GM12878 (cell line): Measurements from ENCODE around the gene FNDC3B. TPM values are rescaled to one million over a fixed set of nuclear protein-coding genes. Genes with fewer than 3 reads are reported as not detected.

ENCODE experiments used
- ATAC-seq: fragments of 200-7000 bp; cut with Tn5 transposase; 3 replicates; pipeline ENCODE4 v1.9.1; 2020; ENCODE audit warnings: mild to moderate bottlenecking, moderate library complexity
- BruUV-seq: library from RNA; stranded (reverse); fragments of 400-500 nt; replicated peaks from 2 replicates; lab custom pipeline; 2021; lab: Mats Ljungman, UMichigan
- CTCF ChIA-PET: fragments of 300-600 bp; sonication (Branson Sonifier 250); formaldehyde crosslinking; extraction: SDS; loops from one replicate; lab custom pipeline; 2021; ENCODE audit warnings: inconsistent platforms; lab: Yijun Ruan, JAX
- POLR2A ChIA-PET: fragments of 350-600 bp; formaldehyde crosslinking; extraction: SDS; loops from one replicate; lab custom pipeline; 2021; ENCODE audit warnings: inconsistent platforms; lab: Charles Lee
- RAD21 ChIA-PET: fragments of 300-600 bp; sonication (Branson Sonifier 250); formaldehyde crosslinking; loops from one replicate; lab custom pipeline; 2023; ENCODE audit warnings: antibody characterized with exemption; ENCODE audit not compliant: unreplicated experiment; lab: Charles Lee
- SMC1A ChIA-PET: fragments of 300-600 bp; sonication (Branson Sonifier 250); formaldehyde crosslinking; loops from one replicate; lab custom pipeline; 2023; ENCODE audit not compliant: unreplicated experiment, uncharacterized antibody; lab: Charles Lee
- DNase-seq: peaks from one replicate; pipeline ENCODE4 v3.0.0-alpha.2; 2011; ENCODE audit warnings: low read depth, low spot score
- FAIRE-seq: peaks from 3 replicates; lab custom pipeline; 2011; peaks lifted over from hg19 to GRCh38; lab: Jason Lieb, UNC
- H2AFZ ChIP-seq: 2 replicates; pipeline ENCODE4 v1.6.0; 2011; ENCODE audit warnings: low read depth, low read length, control low read depth; ENCODE audit not compliant: control insufficient read depth
- H3K27ac ChIP-seq: 2 replicates; pipeline ENCODE4 v1.5.1; 2011; ENCODE audit warnings: control low read depth; ENCODE audit not compliant: control insufficient read depth, insufficient read depth
- H3K27me3 ChIP-seq, 2 experiments: replicated peaks in 1 of 2; 2 replicates each; pipeline versions ENCODE4 v1.6.0 to v1.6.1; 2011; ENCODE audit warnings: low read length in 1 of 2; ENCODE audit not compliant: control insufficient read depth in 2 of 2, insufficient read depth in 2 of 2
- H3K36me3 ChIP-seq, 2 experiments: 2 replicates each; pipeline ENCODE4 v1.5.1; 2011; ENCODE audit warnings: low read length in 1 of 2; ENCODE audit not compliant: control insufficient read depth in 2 of 2, insufficient read depth in 2 of 2
- H3K4me1 ChIP-seq: 2 replicates; pipeline ENCODE4 v1.6.1; 2011; ENCODE audit warnings: mild to moderate bottlenecking, low read length, moderate library complexity, mixed read lengths; ENCODE audit not compliant: control insufficient read depth, insufficient read depth
- H3K4me2 ChIP-seq: 2 replicates; pipeline ENCODE4 v1.6.0; 2011; ENCODE audit warnings: control low read depth; ENCODE audit not compliant: control insufficient read depth, insufficient read depth
- H3K4me3 ChIP-seq: fragments of 200-600 bp; sonication (generic); 2 replicates; pipeline ENCODE4 v1.5.1; 2016
- H3K79me2 ChIP-seq: 2 replicates; pipeline ENCODE4 v1.6.0; 2011; ENCODE audit warnings: low read length; ENCODE audit not compliant: control insufficient read depth, insufficient read depth
- H3K9ac ChIP-seq: 2 replicates; pipeline ENCODE4 v1.8.0; 2011; ENCODE audit warnings: low read length, control low read depth, mixed read lengths; ENCODE audit not compliant: control insufficient read depth, insufficient read depth
- H3K9me3 ChIP-seq: replicated peaks from 3 replicates; pipeline ENCODE4 v1.5.1; 2011; ENCODE audit warnings: mild to moderate bottlenecking, low read length; ENCODE audit not compliant: control insufficient read depth, insufficient read depth
- H4K20me1 ChIP-seq: 2 replicates; pipeline ENCODE4 v1.6.0; 2011; ENCODE audit not compliant: control insufficient read depth, insufficient read depth
- CBFB ChIP-seq: IDR thresholded peaks from 2 replicates; pipeline ENCODE4 v1.6.1; 2016; ENCODE audit warnings: antibody characterized with exemption, low read depth
- GATAD2B ChIP-seq: fragments of 450-650 bp; conservative IDR thresholded peaks from 2 replicates; pipeline ENCODE4 v1.6.1; 2017; ENCODE audit warnings: low read depth, mild to moderate bottlenecking, moderate library complexity
- MXI1 ChIP-seq: fragments of 150-350 bp; IDR thresholded peaks from 2 replicates; pipeline ENCODE4 v1.6.1; 2011; ENCODE audit warnings: low read depth, mild to moderate bottlenecking, inconsistent platforms, low read length, improper control_type of control experiment
- MYC ChIP-seq: IDR thresholded peaks from 2 replicates; pipeline ENCODE4 v1.6.1; 2011; ENCODE audit warnings: mild to moderate bottlenecking, low read length, moderate library complexity, inconsistent platforms; ENCODE audit not compliant: insufficient read depth, insufficient replicate concordance, insufficient read length, severe bottlenecking
- RELA ChIP-seq: fragments of 450-650 bp; IDR thresholded peaks from 2 replicates; pipeline ENCODE4 v1.8.0; 2014; ENCODE audit warnings: borderline replicate concordance; ENCODE audit not compliant: partially characterized antibody
- SMAD5 ChIP-seq: IDR thresholded peaks from 2 replicates; pipeline ENCODE4 v1.6.1; 2016; ENCODE audit warnings: antibody characterized with exemption, low read depth
- SRF ChIP-seq, 2 experiments: IDR thresholded peaks; 2 replicates each; pipeline ENCODE4 v1.6.1; 2011; ENCODE audit warnings: low read depth in 2 of 2, low read length in 2 of 2, mild to moderate bottlenecking in 1 of 2, moderate library complexity in 1 of 2
- TCF7 ChIP-seq: IDR thresholded peaks from 2 replicates; pipeline ENCODE4 v1.6.1; 2014; ENCODE audit warnings: antibody characterized with exemption, borderline replicate concordance
- ZNF207 ChIP-seq: fragments of 450-650 bp; IDR thresholded peaks from 2 replicates; pipeline ENCODE4 v1.6.1; 2014; ENCODE audit warnings: antibody characterized with exemption, mild to moderate bottlenecking, borderline replicate concordance
- ZNF274 ChIP-seq: IDR thresholded peaks from one replicate; pipeline ENCODE4 v1.8.0; 2011; ENCODE audit not compliant: insufficient read length, insufficient read depth
- WGBS: methylation state at CpG from one replicate; pipeline ENCODE4 v1.1.6; 2016; ENCODE audit warnings: low lambda C conversion rate; ENCODE audit not compliant: insufficient replicate concordance, insufficient coverage; ENCODE audit errors: missing lambda C conversion rate; 5-methylcytosine and 5-hydroxymethylcytosine counted together
- in situ Hi-C: fragments of 300-500 bp; cut with MboI; formaldehyde crosslinking; loops from 9 replicates; pipeline ENCODE4 v1.14.3; 2018; ENCODE audit warnings: mixed read lengths
- intact Hi-C: fragments of 100-400 bp; cut with micrococcal nuclease; formaldehyde crosslinking; loops from one replicate; pipeline ENCODE4 v1.14.2; 2022; ENCODE audit not compliant: unreplicated experiment
- polyA plus RNA-seq, 11 experiments: library from polyadenylated mRNA; depleted of rRNA in 4 of 11; unstranded in 6 of 11; stranded (reverse) in 5 of 11; fragments of >200 nt; fragmentation: Nextera tagmentation in 4 of 11; fragmentation: Illumina TruSeq in 1 of 11; extraction: Ambion mirVana in 4 of 11; extraction: Trizol in 1 of 11; gene quantifications; 1 replicate in 1 of 11; 2 replicates in 10 of 11; pipeline versions ENCODE4 v1.2.1 to v1.2.3, GENCODE V29; 2011 to 2016; ENCODE audit warnings: inconsistent platforms in 2 of 11, missing spikeins in 2 of 11, low read depth in 1 of 11
- total RNA-seq, 4 experiments: library from RNA; depleted of rRNA in 3 of 4; stranded (reverse); fragments of >200 nt in 3 of 4; fragmentation: Illumina TruSeq in 1 of 4; extraction: Trizol in 1 of 4; gene quantifications; 2 replicates each; pipeline versions ENCODE4 v1.2.1 to v1.2.3, GENCODE V29; 2013 to 2021
- TF ChIP-seq, protein P1 (sequence below): fragments of 450-650 bp; formaldehyde crosslinking; IDR thresholded peaks from 2 replicates; pipeline ENCODE4 v1.4.0; 2020; ENCODE audit warnings: mild to moderate bottlenecking, moderate library complexity
- TF ChIP-seq, protein P2 (sequence below): fragments of 450-650 bp; IDR thresholded peaks from 2 replicates; pipeline ENCODE4 v1.6.1; 2017; ENCODE audit warnings: mild to moderate bottlenecking
- TF ChIP-seq, protein P3 (sequence below): fragments of 450-650 bp; IDR thresholded peaks from 2 replicates; pipeline ENCODE4 v1.6.1; 2017; ENCODE audit warnings: mild to moderate bottlenecking, moderate library complexity

Gene FNDC3B
- total and polyA plus RNA-seq, 10 of the 15 experiments (the other 5 are each of a cell fraction or from before 2014, with no cell fraction given) = 7.9 to 35.0 (median 18.5) TPM

DNA sequence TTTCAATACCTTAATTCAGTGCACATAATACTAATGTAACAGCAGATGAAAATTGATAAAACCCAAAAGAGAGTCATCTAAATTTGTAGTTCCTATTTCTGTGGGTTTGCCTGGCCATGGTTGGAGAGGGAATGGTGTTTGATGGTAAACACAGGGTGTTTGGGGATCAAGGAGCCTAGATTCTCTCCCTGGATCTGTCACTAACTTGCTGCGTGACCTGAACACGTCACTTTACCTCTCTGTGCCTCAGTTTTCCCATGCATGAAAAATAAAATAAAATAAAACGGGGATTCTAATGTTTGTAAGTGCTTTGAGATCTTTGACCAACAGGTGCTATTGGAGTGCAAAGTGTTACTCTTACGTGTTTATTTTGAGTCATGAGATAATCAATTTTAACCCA lies 359.1 kb downstream of the FNDC3B start (continued):
- TF ChIP-seq GATAD2B = no peak
- no peak for TF ChIP-seq MXI1
- TF ChIP-seq ZNF207 = no peak

DNA sequence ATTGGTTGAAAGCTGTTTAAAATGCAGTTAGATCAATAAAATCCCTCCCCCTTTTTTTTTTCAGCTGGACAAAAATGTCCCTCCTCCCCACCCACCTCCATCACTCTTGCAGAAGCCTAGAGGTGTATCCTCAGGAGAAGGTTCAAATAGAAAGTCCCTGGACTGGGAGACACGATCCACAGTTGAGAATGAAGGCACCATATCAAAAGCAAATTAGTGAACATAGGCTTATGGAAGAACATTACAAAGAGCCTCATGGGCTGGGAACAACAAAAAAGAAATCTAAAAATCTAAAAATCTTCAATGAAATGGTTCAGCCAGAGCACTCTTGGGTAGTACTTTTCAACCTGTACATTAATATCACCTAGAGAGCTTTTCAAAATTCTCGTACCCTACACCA lies 362.7 kb downstream of the FNDC3B start:
- Histone ChIP-seq H3K79me2 (no peaks in the 10 kb centered on the region), H3K9ac (no peak overlapping the region), H3K27me3 (no peaks in the 10 kb centered on the region), H3K9me3 (no peaks in the 10 kb centered on the region), H4K20me1 (no peaks in the 10 kb centered on the region), H3K4me1 (no peaks in the 10 kb centered on the region), H2AFZ (no peak overlapping the region), H3K27ac (no peak overlapping the region), H3K36me3 (peaks cover under 1 to 5% of the 10 kb centered on the region in 2 experiments; a peak in 3 of 4 replicates), H3K4me2 (no peak overlapping the region), H3K4me3 (no peak overlapping the region)
- WGBS = 96% methylated on average over 2 of the region's 2 CpGs
- no peak for FAIRE-seq
- ChIA-PET POLR2A (interaction anchor here (1.3 kb wide), 1 partner anchor 45 kb away, joined by 3 read pairs; no protein-coding TSS in a partner anchor), SMC1A (no interaction called here), CTCF (interaction anchor here (0.8 to 1.8 kb wide), 2 partner anchors 22 to 59 kb away, joined by 3 to 8 read pairs; no protein-coding TSS in a partner anchor), RAD21 (no interaction called here)
- in situ Hi-C loops = no loop called here
- intact Hi-C loops = no loop called here
- DNase-seq = no peak
- no TSS peak for BruUV-seq
- ATAC-seq = no peak
- no peak for TF ChIP-seq SMAD5
- no peak for TF ChIP-seq CBFB
- TF ChIP-seq, protein P1, sequence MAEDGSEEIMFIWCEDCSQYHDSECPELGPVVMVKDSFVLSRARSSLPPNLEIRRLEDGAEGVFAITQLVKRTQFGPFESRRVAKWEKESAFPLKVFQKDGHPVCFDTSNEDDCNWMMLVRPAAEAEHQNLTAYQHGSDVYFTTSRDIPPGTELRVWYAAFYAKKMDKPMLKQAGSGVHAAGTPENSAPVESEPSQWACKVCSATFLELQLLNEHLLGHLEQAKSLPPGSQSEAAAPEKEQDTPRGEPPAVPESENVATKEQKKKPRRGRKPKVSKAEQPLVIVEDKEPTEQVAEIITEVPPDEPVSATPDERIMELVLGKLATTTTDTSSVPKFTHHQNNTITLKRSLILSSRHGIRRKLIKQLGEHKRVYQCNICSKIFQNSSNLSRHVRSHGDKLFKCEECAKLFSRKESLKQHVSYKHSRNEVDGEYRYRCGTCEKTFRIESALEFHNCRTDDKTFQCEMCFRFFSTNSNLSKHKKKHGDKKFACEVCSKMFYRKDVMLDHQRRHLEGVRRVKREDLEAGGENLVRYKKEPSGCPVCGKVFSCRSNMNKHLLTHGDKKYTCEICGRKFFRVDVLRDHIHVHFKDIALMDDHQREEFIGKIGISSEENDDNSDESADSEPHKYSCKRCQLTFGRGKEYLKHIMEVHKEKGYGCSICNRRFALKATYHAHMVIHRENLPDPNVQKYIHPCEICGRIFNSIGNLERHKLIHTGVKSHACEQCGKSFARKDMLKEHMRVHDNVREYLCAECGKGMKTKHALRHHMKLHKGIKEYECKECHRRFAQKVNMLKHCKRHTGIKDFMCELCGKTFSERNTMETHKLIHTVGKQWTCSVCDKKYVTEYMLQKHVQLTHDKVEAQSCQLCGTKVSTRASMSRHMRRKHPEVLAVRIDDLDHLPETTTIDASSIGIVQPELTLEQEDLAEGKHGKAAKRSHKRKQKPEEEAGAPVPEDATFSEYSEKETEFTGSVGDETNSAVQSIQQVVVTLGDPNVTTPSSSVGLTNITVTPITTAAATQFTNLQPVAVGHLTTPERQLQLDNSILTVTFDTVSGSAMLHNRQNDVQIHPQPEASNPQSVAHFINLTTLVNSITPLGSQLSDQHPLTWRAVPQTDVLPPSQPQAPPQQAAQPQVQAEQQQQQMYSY (CRISPR knock-in tag) = no peak
- TF ChIP-seq TCF7 = no peak
- no peak for TF ChIP-seq SRF (IDR thresholded peaks at IDR 0.05; ENCODE audit: low read depth in 2 of 2, low read length in 2 of 2)
- TF ChIP-seq, protein P2, sequence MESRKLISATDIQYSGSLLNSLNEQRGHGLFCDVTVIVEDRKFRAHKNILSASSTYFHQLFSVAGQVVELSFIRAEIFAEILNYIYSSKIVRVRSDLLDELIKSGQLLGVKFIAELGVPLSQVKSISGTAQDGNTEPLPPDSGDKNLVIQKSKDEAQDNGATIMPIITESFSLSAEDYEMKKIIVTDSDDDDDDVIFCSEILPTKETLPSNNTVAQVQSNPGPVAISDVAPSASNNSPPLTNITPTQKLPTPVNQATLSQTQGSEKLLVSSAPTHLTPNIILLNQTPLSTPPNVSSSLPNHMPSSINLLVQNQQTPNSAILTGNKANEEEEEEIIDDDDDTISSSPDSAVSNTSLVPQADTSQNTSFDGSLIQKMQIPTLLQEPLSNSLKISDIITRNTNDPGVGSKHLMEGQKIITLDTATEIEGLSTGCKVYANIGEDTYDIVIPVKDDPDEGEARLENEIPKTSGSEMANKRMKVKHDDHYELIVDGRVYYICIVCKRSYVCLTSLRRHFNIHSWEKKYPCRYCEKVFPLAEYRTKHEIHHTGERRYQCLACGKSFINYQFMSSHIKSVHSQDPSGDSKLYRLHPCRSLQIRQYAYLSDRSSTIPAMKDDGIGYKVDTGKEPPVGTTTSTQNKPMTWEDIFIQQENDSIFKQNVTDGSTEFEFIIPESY = no peak
- TF ChIP-seq MYC = no peak
- TF ChIP-seq, protein P3, sequence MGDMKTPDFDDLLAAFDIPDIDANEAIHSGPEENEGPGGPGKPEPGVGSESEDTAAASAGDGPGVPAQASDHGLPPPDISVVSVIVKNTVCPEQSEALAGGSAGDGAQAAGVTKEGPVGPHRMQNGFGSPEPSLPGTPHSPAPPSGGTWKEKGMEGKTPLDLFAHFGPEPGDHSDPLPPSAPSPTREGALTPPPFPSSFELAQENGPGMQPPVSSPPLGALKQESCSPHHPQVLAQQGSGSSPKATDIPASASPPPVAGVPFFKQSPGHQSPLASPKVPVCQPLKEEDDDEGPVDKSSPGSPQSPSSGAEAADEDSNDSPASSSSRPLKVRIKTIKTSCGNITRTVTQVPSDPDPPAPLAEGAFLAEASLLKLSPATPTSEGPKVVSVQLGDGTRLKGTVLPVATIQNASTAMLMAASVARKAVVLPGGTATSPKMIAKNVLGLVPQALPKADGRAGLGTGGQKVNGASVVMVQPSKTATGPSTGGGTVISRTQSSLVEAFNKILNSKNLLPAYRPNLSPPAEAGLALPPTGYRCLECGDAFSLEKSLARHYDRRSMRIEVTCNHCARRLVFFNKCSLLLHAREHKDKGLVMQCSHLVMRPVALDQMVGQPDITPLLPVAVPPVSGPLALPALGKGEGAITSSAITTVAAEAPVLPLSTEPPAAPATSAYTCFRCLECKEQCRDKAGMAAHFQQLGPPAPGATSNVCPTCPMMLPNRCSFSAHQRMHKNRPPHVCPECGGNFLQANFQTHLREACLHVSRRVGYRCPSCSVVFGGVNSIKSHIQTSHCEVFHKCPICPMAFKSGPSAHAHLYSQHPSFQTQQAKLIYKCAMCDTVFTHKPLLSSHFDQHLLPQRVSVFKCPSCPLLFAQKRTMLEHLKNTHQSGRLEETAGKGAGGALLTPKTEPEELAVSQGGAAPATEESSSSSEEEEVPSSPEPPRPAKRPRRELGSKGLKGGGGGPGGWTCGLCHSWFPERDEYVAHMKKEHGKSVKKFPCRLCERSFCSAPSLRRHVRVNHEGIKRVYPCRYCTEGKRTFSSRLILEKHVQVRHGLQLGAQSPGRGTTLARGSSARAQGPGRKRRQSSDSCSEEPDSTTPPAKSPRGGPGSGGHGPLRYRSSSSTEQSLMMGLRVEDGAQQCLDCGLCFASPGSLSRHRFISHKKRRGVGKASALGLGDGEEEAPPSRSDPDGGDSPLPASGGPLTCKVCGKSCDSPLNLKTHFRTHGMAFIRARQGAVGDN = no peak
- no peak for TF ChIP-seq ZNF274
- TF ChIP-seq RELA = no peak
